ENCODE measurements around the gene PPP1R14C.

PPP1R14C gene

GRCh38 chr6:150271501-150272263 is 128.8 kb downstream of the PPP1R14C start:
- no peak for DNase-seq (ENCODE audit: low read depth, low spot score)

- DNase-seq (ENCODE audit: low read depth, low spot score), result no peak
Observed at GRCh38 chr6:150272264-150272975, 129.6 kb downstream of the PPP1R14C start.

- DNase-seq (ENCODE audit: low read depth, low spot score), result no peak
Observed at GRCh38 chr6:150272976-150273315, 130.1 kb downstream of the PPP1R14C start.

- DNase-seq (ENCODE audit: low read depth, low spot score), result no peak
Observed at GRCh38 chr6:150273457-150274309, 130.8 kb downstream of the PPP1R14C start.

GRCh38 chr6:150275489-150275888 is 132.6 kb downstream of the PPP1R14C start:
- DNase-seq (ENCODE audit: low read depth, low spot score), result no peak

- DNase-seq (ENCODE audit: low read depth, low spot score), result no peak
Observed at GRCh38 chr6:150276168-150276936, 133.5 kb downstream of the PPP1R14C start.

DNA sequence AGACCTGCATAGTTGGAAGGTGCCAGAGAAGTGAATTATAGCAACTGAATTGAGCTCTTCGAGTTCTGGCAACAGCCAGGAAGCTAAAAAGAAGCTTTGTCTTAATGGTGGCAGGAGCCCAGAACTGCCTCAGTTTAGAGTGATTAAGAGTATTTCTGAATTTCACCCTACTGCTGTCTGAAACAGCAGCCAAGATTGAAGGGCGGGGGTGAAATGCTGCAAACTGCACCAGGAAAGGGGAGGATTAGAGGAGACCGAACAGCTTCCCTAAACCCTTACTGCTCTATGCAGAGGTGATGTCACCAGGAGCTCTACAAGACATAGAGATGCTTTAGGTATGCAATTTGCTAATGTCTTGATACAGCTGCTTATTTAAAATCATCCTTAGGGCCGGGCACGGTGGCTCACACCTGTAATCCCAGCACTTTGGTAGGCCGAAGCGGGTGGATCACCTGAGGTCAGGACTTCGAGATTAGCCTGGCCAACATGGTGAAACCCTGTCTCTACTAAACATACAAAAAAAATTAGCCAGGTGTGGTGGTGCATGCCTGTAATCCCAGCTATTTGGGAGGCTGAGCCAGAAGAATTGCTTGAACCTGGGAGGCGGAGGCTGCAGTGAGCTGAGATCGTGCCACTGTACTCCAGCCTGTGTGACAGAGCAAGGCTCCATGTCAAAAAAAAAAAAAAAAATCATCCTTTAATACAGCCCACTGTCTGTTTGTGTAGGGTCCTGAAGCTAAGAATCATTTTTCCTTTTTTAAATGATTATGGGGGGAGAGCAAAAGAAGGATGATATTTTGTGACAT is 134.3 kb downstream of the PPP1R14C start:
- DNase-seq (ENCODE audit: low read depth, low spot score), result no peak

- no peak for DNase-seq (ENCODE audit: low read depth, low spot score)
Observed at GRCh38 chr6:150279533-150279932, 136.7 kb downstream of the PPP1R14C start.

DNA sequence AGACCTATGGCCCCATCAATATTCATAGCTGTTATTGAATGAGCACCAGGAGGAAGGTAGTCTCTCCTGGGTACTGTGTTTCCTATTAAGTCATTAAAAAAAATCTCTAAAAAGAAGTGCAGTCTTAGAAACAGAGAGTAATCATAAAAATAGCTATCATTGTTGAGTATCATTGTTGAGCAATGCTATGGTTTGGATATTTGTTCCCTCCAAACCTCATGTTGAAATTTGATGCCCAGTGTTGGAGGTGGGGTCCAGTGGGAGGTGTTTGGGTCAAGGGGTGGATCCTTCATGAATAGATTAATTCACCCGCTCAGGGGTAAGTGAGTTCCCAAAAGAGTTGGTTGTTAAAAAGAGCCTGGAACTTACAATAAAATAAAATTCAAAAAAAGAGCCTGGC is 137.9 kb downstream of the PPP1R14C start:
- DNase-seq (ENCODE audit: low read depth, low spot score), result no peak

GRCh38 chr6:150281767-150282166 is 138.9 kb downstream of the PPP1R14C start:
- no peak for DNase-seq (ENCODE audit: low read depth, low spot score)

- no peak for DNase-seq (ENCODE audit: low read depth, low spot score)
Observed at GRCh38 chr6:150282806-150283205, 140.0 kb downstream of the PPP1R14C start.

DNA sequence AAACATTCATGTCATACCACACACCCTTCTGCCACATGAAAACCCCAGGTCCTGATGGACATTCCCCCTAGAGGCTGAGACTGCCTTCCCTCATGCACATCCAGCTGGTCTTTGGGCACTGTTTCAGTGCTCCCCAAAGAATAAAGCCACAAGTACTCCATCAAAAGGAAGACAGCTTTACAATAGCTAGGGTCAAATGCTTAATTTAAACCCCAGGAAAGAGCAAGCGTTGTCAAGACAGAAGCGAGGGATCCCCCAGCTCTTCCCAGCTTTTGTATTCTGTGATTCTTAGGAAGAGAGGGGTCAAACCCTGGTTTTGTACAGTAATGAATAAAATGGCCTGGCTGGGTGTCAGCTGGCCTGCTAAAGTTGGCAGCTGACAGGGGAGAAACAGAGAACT is 143.6 kb downstream of the PPP1R14C start:
- DNase-seq (ENCODE audit: low read depth, low spot score), result no peak

DNA sequence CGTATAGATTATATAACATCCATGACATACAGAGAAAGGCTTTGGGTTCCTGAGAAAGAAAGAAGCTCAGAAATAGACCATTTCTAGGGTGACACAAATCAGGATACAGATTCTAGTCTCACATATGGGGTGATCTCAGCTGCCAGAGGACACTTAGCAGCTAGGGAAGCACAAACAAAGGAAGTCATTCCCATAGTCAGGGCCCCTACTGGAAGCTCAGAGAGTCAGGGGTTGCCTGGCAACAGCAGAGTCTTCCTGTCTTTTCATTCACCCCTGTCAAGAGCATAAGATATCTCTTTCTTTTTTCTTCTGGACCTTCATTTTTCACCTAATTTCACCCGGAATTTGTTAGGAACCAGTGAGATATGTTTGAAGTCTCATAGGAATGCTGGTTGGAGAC is 144.1 kb downstream of the PPP1R14C start:
- no peak for DNase-seq (ENCODE audit: low read depth, low spot score)

- no peak for DNase-seq (ENCODE audit: low read depth, low spot score)
Observed at GRCh38 chr6:150288456-150288855, 145.6 kb downstream of the PPP1R14C start.

DNA sequence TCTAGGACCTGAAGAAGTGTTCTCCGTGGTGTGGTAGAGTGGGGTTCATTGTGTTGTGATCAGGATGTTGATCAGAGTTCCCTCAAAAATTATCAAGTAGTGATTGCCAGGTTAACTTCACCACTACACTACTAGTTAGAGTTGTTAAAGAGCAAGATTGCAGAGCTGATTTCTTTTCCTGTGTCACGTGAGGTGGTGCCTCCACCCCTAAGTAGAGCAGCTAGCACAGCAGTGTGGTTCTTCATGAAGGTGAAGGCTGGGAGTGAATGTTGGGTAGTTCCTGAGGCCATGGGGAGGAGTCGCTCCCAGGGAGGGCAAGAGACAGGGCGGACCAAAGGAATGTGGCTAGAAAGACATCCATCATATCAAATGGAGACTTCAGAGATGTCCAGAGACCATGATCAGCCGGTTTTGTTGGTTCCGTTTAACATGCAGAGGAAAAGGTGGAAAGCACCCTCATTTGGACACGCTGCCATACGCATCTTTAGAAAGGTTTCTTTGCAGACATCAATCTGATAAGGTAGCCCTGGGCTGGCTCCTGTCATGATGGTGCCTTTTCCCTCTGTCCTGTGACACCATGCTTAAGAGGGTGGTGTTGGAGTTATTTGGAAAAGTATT is 146.7 kb downstream of the PPP1R14C start:
- DNase-seq (ENCODE audit: low read depth, low spot score), result no peak

- DNase-seq (ENCODE audit: low read depth, low spot score), result no peak
Observed at GRCh38 chr6:150290429-150290828, 147.6 kb downstream of the PPP1R14C start.

DNA sequence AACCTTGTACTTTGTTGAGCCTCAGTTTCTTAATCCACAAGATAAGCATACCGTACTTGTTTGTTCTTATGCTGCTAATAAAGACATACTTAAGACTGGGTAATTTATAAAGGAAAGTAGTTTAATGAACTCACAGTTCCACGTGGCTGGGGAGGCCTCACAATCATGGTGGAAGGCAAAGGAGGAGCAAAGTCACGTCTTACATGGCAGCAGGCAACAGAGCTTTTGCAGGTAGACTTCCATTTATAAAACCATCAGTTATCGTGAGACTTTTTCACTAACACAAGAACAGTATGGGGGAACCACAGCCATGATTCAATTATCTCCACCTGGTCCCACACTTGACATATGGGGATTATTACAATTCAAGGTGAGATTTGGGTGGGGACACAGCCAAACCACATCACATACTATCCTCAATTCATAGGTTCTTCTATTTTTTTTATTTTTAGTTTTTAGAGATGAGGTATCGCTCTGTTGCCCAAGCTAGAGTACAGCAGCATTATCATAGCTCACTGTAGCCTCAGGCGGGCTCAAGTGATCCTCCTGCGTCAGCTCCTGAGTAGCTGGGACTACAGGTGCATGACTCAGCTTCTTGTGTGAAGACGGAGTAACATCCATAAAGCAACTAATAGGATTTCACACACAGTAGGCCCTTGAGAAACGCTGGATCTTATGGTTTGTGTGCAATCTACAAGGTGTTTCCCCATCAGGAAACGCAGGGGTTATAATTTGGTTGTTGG is 149.3 kb downstream of the PPP1R14C start:
- DNase-seq (ENCODE audit: low read depth, low spot score), result no peak

- no peak for DNase-seq (ENCODE audit: low read depth, low spot score)
Observed at GRCh38 chr6:150293019-150293418, 150.2 kb downstream of the PPP1R14C start.

- no peak for DNase-seq (ENCODE audit: low read depth, low spot score)
Observed at GRCh38 chr6:150293423-150294173, 150.8 kb downstream of the PPP1R14C start.
